Coronary artery (tissue), 2 donors: ENCODE measurements around the gene IYD.
"Not testable (repeated sequence)": the region's sequence is repeated elsewhere in the genome, so short reads cannot be mapped to it uniquely, and the experiment has no call there.

Source experiments
- DNase-seq: peaks from one replicate; pipeline ENCODE4 v3.0.0-alpha.2; 2017; ENCODE audit warnings: low spot score
- H3K27ac ChIP-seq, 2 donors: fragments of 200-600 bp; sonication (generic); one replicate each; pipeline ENCODE4 v1.5.1; 2016 to 2019
- H3K4me3 ChIP-seq: fragments of 200-600 bp; sonication (generic); 2 replicates; pipeline ENCODE4 v1.5.1; 2016; ENCODE audit warnings: mild to moderate bottlenecking, moderate library complexity
- CTCF ChIP-seq: fragments of 200-600 bp; sonication (generic); IDR thresholded peaks from one replicate; pipeline ENCODE4 v1.5.1; 2019; ENCODE audit warnings: antibody characterized with exemption

The IYD gene

GRCh38 chr6:150443621-150444020 lies 74.8 kb downstream of the IYD start:
- Histone ChIP-seq H3K27ac (no peak overlapping the region), H3K4me3 (no peak overlapping the region)
- DNase-seq: no peak
- no peak for TF ChIP-seq CTCF

GRCh38 chr6:150444308-150444707 lies 75.5 kb downstream of the IYD start:
- no peak for TF ChIP-seq CTCF
- DNase-seq: peak; percentile 52
- no peak overlapping the region for H3K4me3 ChIP-seq
- H3K27ac ChIP-seq: no peak overlapping the region

GRCh38 chr6:150445486-150445885 lies 76.7 kb downstream of the IYD start:
- DNase-seq: no peak
- Histone ChIP-seq H3K4me3 (no peak overlapping the region), H3K27ac (no peak overlapping the region)
- no peak for TF ChIP-seq CTCF

GRCh38 chr6:150448221-150448620 lies 79.4 kb downstream of the IYD start:
- no peak overlapping the region for H3K27ac ChIP-seq
- no peak for TF ChIP-seq CTCF

GRCh38 chr6:150449055-150449454 lies 80.2 kb downstream of the IYD start:
- not testable (repeated sequence) for DNase-seq, H3K27ac ChIP-seq, H3K4me3 ChIP-seq

More at GRCh38 chr6:150448221-150448620, 79.4 kb downstream of the IYD start:
- no peak for DNase-seq
- no peak overlapping the region for H3K4me3 ChIP-seq

- no peak overlapping the region for H3K27ac ChIP-seq
- no peak overlapping the region for H3K4me3 ChIP-seq
- DNase-seq: peak; percentile 9
- TF ChIP-seq CTCF: no peak
Observed at GRCh38 chr6:150450918-150451317, 82.1 kb downstream of the IYD start.

GRCh38 chr6:150451807-150452427 lies 83.1 kb downstream of the IYD start:
- no peak for TF ChIP-seq CTCF
- Histone ChIP-seq H3K4me3 (no peak overlapping the region), H3K27ac (peak overlapping the region in 1 of 2 donors; percentile 56)
- peak; percentile 55 for DNase-seq
